HepG2 (cell line): ENCODE results near the gene SPI1. TPM values are rescaled to one million over a fixed set of nuclear protein-coding genes. Genes with fewer than 3 reads are reported as not detected.

Experiments
- ATAC-seq: fragments of 200-7000 bp; cut with Tn5 transposase; 3 replicates; pipeline ENCODE4 v1.9.1; 2020; ENCODE audit warnings: mild to moderate bottlenecking, moderate library complexity
- BruUV-seq: library from RNA; stranded (reverse); fragments of 400-500 nt; replicated peaks from 2 replicates; lab custom pipeline; 2021; lab: Mats Ljungman, UMichigan
- CTCF ChIA-PET: fragments of 300-600 bp; formaldehyde crosslinking; extraction: SDS; loops from one replicate; lab custom pipeline; 2021; ENCODE audit warnings: low total read pairs, inconsistent platforms, low intra/inter-chr PET ratio; lab: Yijun Ruan, JAX
- POLR2A ChIA-PET: fragments of 350-600 bp; sonication (Branson Sonifier 250); formaldehyde crosslinking; loops from one replicate; lab custom pipeline; 2020; ENCODE audit warnings: antibody characterized with exemption, inconsistent platforms; lab: Yijun Ruan, JAX
- DNase-seq: peaks from one replicate; pipeline ENCODE4 v3.0.0-alpha.2; 2015; ENCODE audit warnings: low spot score
- FAIRE-seq: peaks from 3 replicates; lab custom pipeline; 2011; peaks lifted over from hg19 to GRCh38; lab: Jason Lieb, UNC
- H2AFZ ChIP-seq: one replicate; pipeline ENCODE4 v1.6.1; 2011; ENCODE audit warnings: low read length, inconsistent platforms
- H3K27ac ChIP-seq: fragments of 300-600 bp; 3 replicates; pipeline ENCODE4 v1.8.0; 2011; ENCODE audit warnings: mixed run types, mild to moderate bottlenecking, mixed read lengths, low read length, inconsistent platforms; ENCODE audit not compliant: insufficient read depth; ENCODE audit errors: extremely low read length
- H3K27me3 ChIP-seq, 2 experiments: fragments of 200-600 bp in 1 of 2; 2 replicates in 1 of 2; 3 replicates in 1 of 2; pipeline versions ENCODE4 v1.6.0 to v1.8.0; 2011; ENCODE audit warnings: low read length in 2 of 2, mild to moderate bottlenecking in 2 of 2, moderate library complexity in 2 of 2, inconsistent platforms in 1 of 2; ENCODE audit not compliant: insufficient read depth in 2 of 2, control insufficient read depth in 1 of 2
- H3K36me3 ChIP-seq, 2 experiments: fragments of 200-600 bp in 1 of 2; replicated peaks in 1 of 2; 2 replicates in 1 of 2; 3 replicates in 1 of 2; pipeline versions ENCODE4 v1.5.1 to v1.8.0; 2011; ENCODE audit warnings: low read length in 2 of 2, inconsistent platforms in 1 of 2; ENCODE audit not compliant: insufficient read depth in 2 of 2, control insufficient read depth in 1 of 2
- H3K4me1 ChIP-seq: 2 replicates; pipeline ENCODE4 v1.5.1; 2012; ENCODE audit warnings: low read length, inconsistent platforms; ENCODE audit not compliant: insufficient read depth
- H3K4me2 ChIP-seq: 2 replicates; pipeline ENCODE4 v1.6.0; 2011; ENCODE audit warnings: low read depth, low read length, inconsistent platforms
- H3K4me3 ChIP-seq, 3 experiments: fragments of 200-600 bp in 1 of 3; sonication (generic), shearing (Covaris generic) in 1 of 3; replicated peaks in 1 of 3; 2 replicates each; pipeline ENCODE4 v1.5.1; 2011 to 2016; ENCODE audit warnings: low read length in 3 of 3, inconsistent platforms in 2 of 3, low read depth in 2 of 3, mild to moderate bottlenecking in 2 of 3, control low read depth in 1 of 3, mixed read lengths in 1 of 3; ENCODE audit not compliant: insufficient read depth in 1 of 3
- H3K79me2 ChIP-seq: one replicate; pipeline ENCODE4 v1.6.1; 2011; ENCODE audit warnings: low read length, inconsistent platforms; ENCODE audit not compliant: insufficient read depth
- H3K9ac ChIP-seq: 2 replicates; pipeline ENCODE4 v1.6.0; 2011; ENCODE audit warnings: mild to moderate bottlenecking, low read depth, low read length, inconsistent platforms; ENCODE audit not compliant: insufficient read depth
- H3K9me3 ChIP-seq: 2 replicates; pipeline ENCODE4 v1.5.1; 2012; ENCODE audit warnings: mild to moderate bottlenecking, low read length
- H4K20me1 ChIP-seq: 2 replicates; pipeline ENCODE4 v1.6.0; 2011; ENCODE audit warnings: inconsistent platforms, mild to moderate bottlenecking, low read length, moderate library complexity; ENCODE audit not compliant: insufficient read depth
- GLI4 ChIP-seq: sonication (generic); formaldehyde crosslinking; IDR thresholded peaks from 2 replicates; pipeline ENCODE4 v1.5.1; 2020; ENCODE audit warnings: missing genetic modification reagents, mild to moderate bottlenecking, moderate library complexity, borderline replicate concordance
- HIVEP1 ChIP-seq: sonication (generic); formaldehyde crosslinking; IDR thresholded peaks from 2 replicates; pipeline ENCODE4 v1.4.0; 2020; ENCODE audit warnings: mild to moderate bottlenecking, missing genetic modification reagents
- NFYC ChIP-seq: IDR thresholded peaks from 2 replicates; pipeline ENCODE4 v1.6.1; 2016; ENCODE audit warnings: missing genetic modification reagents, missing compliant biosample characterization
- SALL1 ChIP-seq: sonication (generic); formaldehyde crosslinking; IDR thresholded peaks from 2 replicates; pipeline ENCODE4 v1.8.0; 2022; ENCODE audit warnings: mild to moderate bottlenecking, missing genetic modification reagents
- SP2 ChIP-seq: sonication (generic); formaldehyde crosslinking; IDR thresholded peaks from 2 replicates; pipeline ENCODE4 v1.5.1; 2020; ENCODE audit warnings: mild to moderate bottlenecking, missing genetic modification reagents
- TCF12 ChIP-seq, 2 experiments: fragments of 450-650 bp in 1 of 2; sonication (generic) in 1 of 2; formaldehyde crosslinking in 1 of 2; IDR thresholded peaks; 2 replicates each; pipeline versions ENCODE4 v1.6.1 to v1.8.0; 2017 to 2022; ENCODE audit warnings: antibody characterized with exemption in 1 of 2, mild to moderate bottlenecking in 1 of 2, missing genetic modification reagents in 1 of 2, moderate library complexity in 1 of 2
- TEAD2 ChIP-seq: sonication (generic); formaldehyde crosslinking; IDR thresholded peaks from 2 replicates; pipeline ENCODE4 v1.9.0; 2021; ENCODE audit warnings: missing genetic modification reagents
- TSC22D2 ChIP-seq: sonication (generic); formaldehyde crosslinking; IDR thresholded peaks from 2 replicates; pipeline ENCODE4 v1.5.1; 2020; ENCODE audit warnings: missing genetic modification reagents, mild to moderate bottlenecking, borderline replicate concordance
- XBP1 ChIP-seq: sonication (generic); formaldehyde crosslinking; IDR thresholded peaks from 2 replicates; pipeline ENCODE4 v1.5.0; 2020; ENCODE audit warnings: missing genetic modification reagents
- ZBTB33 ChIP-seq: sonication (generic); formaldehyde crosslinking; IDR thresholded peaks from 2 replicates; pipeline ENCODE4 v1.4.0; 2020; ENCODE audit warnings: missing genetic modification reagents
- ZNF20 ChIP-seq: sonication (generic); formaldehyde crosslinking; IDR thresholded peaks from 2 replicates; pipeline ENCODE4 v1.4.0; 2020; ENCODE audit warnings: mild to moderate bottlenecking, moderate library complexity, missing genetic modification reagents
- ZNF205 ChIP-seq: IDR thresholded peaks from 2 replicates; pipeline ENCODE4 v1.6.1; 2018; ENCODE audit warnings: missing biosample characterization, missing genetic modification reagents
- ZNF260 ChIP-seq: sonication (generic); formaldehyde crosslinking; IDR thresholded peaks from 2 replicates; pipeline ENCODE4 v1.4.0; 2020; ENCODE audit warnings: missing genetic modification reagents, low read depth, mild to moderate bottlenecking, borderline replicate concordance
- ZNF510 ChIP-seq: sonication (generic); formaldehyde crosslinking; IDR thresholded peaks from 2 replicates; pipeline ENCODE4 v1.4.0; 2020; ENCODE audit warnings: low read depth, mild to moderate bottlenecking, missing genetic modification reagents
- ZNF543 ChIP-seq: sonication (generic); formaldehyde crosslinking; IDR thresholded peaks from 2 replicates; pipeline ENCODE4 v1.4.0; 2020; ENCODE audit warnings: mild to moderate bottlenecking, missing genetic modification reagents
- ZNF720 ChIP-seq: sonication (generic); formaldehyde crosslinking; IDR thresholded peaks from 2 replicates; pipeline ENCODE4 v1.4.0; 2020; ENCODE audit warnings: missing genetic modification reagents
- ZNF772 ChIP-seq: sonication (generic); formaldehyde crosslinking; IDR thresholded peaks from 2 replicates; pipeline ENCODE4 v1.5.0; 2020; ENCODE audit warnings: mild to moderate bottlenecking, missing genetic modification reagents
- WGBS: methylation state at CpG from one replicate; pipeline ENCODE4 v1.1.6; 2017; ENCODE audit warnings: low lambda C conversion rate; 5-methylcytosine and 5-hydroxymethylcytosine counted together
- in situ Hi-C: cut with HindIII; loops from 2 replicates; pipeline ENCODE4 v1.10.0; 2017; ENCODE audit warnings: low pct_unique_long_range_greater_than_20kb; ENCODE audit not compliant: extremely low pct_ligation_motif_present
- intact Hi-C: fragments of 100-400 bp; cut with micrococcal nuclease; formaldehyde crosslinking; loops from one replicate; pipeline ENCODE4 v1.10.0; 2022; ENCODE audit not compliant: unreplicated experiment
- polyA plus RNA-seq, 8 experiments: library from polyadenylated mRNA; depleted of rRNA in 3 of 8; stranded (reverse) in 7 of 8; unstranded in 1 of 8; fragments of >200 nt; fragmentation: Illumina TruSeq in 4 of 8; extraction: Trizol in 4 of 8; gene quantifications; 2 replicates each; pipeline versions ENCODE4 v1.2.1 to v1.2.3, GENCODE V29; 2011 to 2016; ENCODE audit warnings: low read depth in 4 of 8, missing spikeins in 1 of 8, mixed read lengths in 1 of 8; ENCODE audit not compliant: insufficient read depth in 1 of 8
- total RNA-seq, 5 experiments: library from RNA; depleted of rRNA; stranded (reverse); fragments of >200 nt; fragmentation: Illumina TruSeq; extraction: Trizol; gene quantifications; 2 replicates each; pipeline ENCODE4 v1.2.3, GENCODE V29; 2016; ENCODE audit warnings: low read depth in 1 of 5
- TF ChIP-seq, protein P1 (sequence below): sonication (generic); formaldehyde crosslinking; IDR thresholded peaks from 2 replicates; pipeline ENCODE4 v1.4.0; 2020; ENCODE audit warnings: missing genetic modification reagents
- TF ChIP-seq, protein P2 (sequence below): IDR thresholded peaks from 2 replicates; pipeline ENCODE4 v1.6.1; 2016; ENCODE audit warnings: low read depth, borderline replicate concordance

Gene SPI1
- total and polyA plus RNA-seq, 2 of the 13 experiments (the other 11 are each of a cell fraction or from before 2014, with no cell fraction given), result not detected

DNA sequence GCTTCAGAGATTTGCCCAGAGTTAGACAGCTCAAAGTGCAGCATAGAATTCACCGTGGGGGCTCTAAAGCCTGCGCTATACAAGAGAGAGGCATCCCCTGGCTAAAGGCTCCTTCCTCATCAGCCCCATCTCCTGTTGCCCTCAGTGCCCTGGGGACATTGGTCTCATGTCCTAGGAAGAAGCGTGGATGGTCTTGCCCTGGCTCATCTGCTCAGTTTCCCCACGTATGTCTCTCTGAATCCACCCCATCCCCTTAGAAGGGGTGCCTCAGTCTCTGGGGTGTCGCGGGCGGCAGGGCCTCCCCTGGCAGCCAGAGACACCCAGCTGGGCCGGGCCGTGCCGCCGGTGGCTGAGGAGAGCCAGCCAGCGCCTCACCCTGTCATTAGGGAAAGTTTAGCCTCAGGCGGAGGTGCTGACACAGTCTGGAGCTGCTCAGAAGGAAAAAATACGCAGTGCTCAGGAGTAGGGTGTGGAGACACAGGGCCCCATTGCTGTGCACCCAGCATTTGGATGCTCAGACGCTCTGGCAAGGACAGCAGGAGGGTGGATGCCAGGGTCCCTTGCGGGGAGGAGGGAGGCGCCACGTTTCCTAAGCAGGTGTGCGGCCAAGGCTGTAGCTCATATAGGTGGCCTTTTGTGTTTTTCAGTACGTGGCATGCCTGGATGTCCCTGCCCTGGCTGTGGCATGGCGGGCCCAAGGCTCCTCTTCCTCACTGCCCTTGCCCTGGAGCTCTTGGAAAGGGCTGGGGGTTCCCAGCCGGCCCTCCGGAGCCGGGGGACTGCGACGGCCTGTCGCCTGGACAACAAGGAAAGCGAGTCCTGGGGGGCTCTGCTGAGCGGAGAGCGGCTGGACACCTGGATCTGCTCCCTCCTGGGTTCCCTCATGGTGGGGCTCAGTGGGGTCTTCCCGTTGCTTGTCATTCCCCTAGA is 31.4 kb upstream of the SPI1 start:
- no peak overlapping the region for H3K27ac ChIP-seq
- POLR2A ChIA-PET, result interaction anchor here (1.7 to 4.9 kb wide), 2 partner anchors 17 to 25 kb away, joined by 6 to 33 read pairs; partner anchors contain the start of gene PSMC3
- no peak for DNase-seq
- in situ Hi-C loops, result loop anchor here (5.0 kb wide), 1 partner anchor 37 kb away; no protein-coding TSS in a partner anchor
- no peaks in the 10 kb centered on the region for H3K9me3 ChIP-seq
- BruUV-seq, result no TSS peak
- peaks cover 34% of the 10 kb centered on the region for H3K4me1 ChIP-seq
- WGBS, result 81% methylated on average over 27 of the region's 31 CpGs
- peak overlapping the region; percentile 80 for H3K9ac ChIP-seq
- no peak for ATAC-seq
- H3K4me2 ChIP-seq, result peak overlapping the region; percentile 89
- no peak overlapping the region for H2AFZ ChIP-seq
- FAIRE-seq, result no peak
- H3K36me3 ChIP-seq, result peaks cover 0 to 7% of the 10 kb centered on the region in 2 experiments; a peak in 3 of 5 replicates
- H3K4me3 ChIP-seq, result peak overlapping the region; percentile 68 to 91 (median 79)
- no peaks in the 10 kb centered on the region; a peak in 1 of 5 replicates for H3K27me3 ChIP-seq
- CTCF ChIA-PET, result no interaction called here
- H3K79me2 ChIP-seq, result peaks cover 9% of the 10 kb centered on the region
- intact Hi-C loops, result loop anchor here (2.0 kb wide), 1 partner anchor 17 kb away; the partner anchor contains the start of gene PSMC3
- H4K20me1 ChIP-seq, result no peaks in the 10 kb centered on the region
- TF ChIP-seq, protein P1, sequence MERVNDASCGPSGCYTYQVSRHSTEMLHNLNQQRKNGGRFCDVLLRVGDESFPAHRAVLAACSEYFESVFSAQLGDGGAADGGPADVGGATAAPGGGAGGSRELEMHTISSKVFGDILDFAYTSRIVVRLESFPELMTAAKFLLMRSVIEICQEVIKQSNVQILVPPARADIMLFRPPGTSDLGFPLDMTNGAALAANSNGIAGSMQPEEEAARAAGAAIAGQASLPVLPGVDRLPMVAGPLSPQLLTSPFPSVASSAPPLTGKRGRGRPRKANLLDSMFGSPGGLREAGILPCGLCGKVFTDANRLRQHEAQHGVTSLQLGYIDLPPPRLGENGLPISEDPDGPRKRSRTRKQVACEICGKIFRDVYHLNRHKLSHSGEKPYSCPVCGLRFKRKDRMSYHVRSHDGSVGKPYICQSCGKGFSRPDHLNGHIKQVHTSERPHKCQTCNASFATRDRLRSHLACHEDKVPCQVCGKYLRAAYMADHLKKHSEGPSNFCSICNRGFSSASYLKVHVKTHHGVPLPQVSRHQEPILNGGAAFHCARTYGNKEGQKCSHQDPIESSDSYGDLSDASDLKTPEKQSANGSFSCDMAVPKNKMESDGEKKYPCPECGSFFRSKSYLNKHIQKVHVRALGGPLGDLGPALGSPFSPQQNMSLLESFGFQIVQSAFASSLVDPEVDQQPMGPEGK (CRISPR knock-in tag), result 0 out of 2 replicates have a peak, but pooled peaks have one; percentile 32
- TF ChIP-seq XBP1 (CRISPR knock-in tag) (no peak), TSC22D2 (no peak), ZBTB33 (CRISPR knock-in tag) (peak; percentile 76), ZNF205 (CRISPR knock-in tag) (no peak), TEAD2 (CRISPR knock-in tag) (no peak), GLI4 (CRISPR knock-in tag) (no peak), ZNF543 (no peak), SP2 (0 out of 2 replicates have a peak, but pooled peaks have one; percentile 5), ZNF20 (CRISPR knock-in tag) (no peak), TCF12 (IDR thresholded peaks at IDR 0.05) (no peak), TCF12 (CRISPR knock-in tag; IDR thresholded peaks at IDR 0.05) (no peak), ZNF772 (CRISPR knock-in tag) (0 out of 2 replicates have a peak, but pooled peaks have one; percentile 21), HIVEP1 (CRISPR knock-in tag) (no peak), SALL1 (CRISPR knock-in tag) (peak; percentile 1; the same call in 1 of the 2 replicates), NFYC (CRISPR knock-in tag) (no peak), ZNF720 (CRISPR knock-in tag) (no peak), ZNF510 (CRISPR knock-in tag) (no peak), ZNF260 (CRISPR knock-in tag) (no peak)
- TF ChIP-seq, protein P2, sequence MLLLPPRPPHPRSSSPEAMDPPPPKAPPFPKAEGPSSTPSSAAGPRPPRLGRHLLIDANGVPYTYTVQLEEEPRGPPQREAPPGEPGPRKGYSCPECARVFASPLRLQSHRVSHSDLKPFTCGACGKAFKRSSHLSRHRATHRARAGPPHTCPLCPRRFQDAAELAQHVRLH (CRISPR knock-in tag), result no peak
